Activated CD8-positive, alpha-beta memory T cell treated with anti-CD3 and anti-CD28 coated beads for 4 hours (primary cell): ENCODE results near the gene TEC.
"Not testable (repeated sequence)": the region's sequence is repeated elsewhere in the genome, so short reads cannot be mapped to it uniquely, and the experiment has no call there.

ENCODE experiments used
- DNase-seq, 2 donors: peaks; one replicate each; pipeline ENCODE4 v3.0.0-alpha.2; 2020; ENCODE audit warnings: low read depth in 2 of 2

TEC gene

GRCh38 chr4:48195853-48196252 is 73.8 kb downstream of the TEC start:
- no peak for DNase-seq

- no peak for DNase-seq
Observed at GRCh38 chr4:48195374-48195773, 74.3 kb downstream of the TEC start.

- DNase-seq: no peak
Observed at GRCh38 chr4:48194971-48195370, 74.7 kb downstream of the TEC start.

GRCh38 chr4:48193921-48194468 is 75.6 kb downstream of the TEC start:
- no peak for DNase-seq

- DNase-seq: no peak
Observed at GRCh38 chr4:48193096-48193836, 76.4 kb downstream of the TEC start.

GRCh38 chr4:48191758-48192157 is 77.9 kb downstream of the TEC start:
- no peak for DNase-seq

- no peak for DNase-seq
Observed at GRCh38 chr4:48190839-48191238, 78.8 kb downstream of the TEC start.

- no peak for DNase-seq
Observed at GRCh38 chr4:48189731-48190130, 79.9 kb downstream of the TEC start.

GRCh38 chr4:48188390-48188789 is 81.2 kb downstream of the TEC start:
- DNase-seq: no peak

- no peak for DNase-seq
Observed at GRCh38 chr4:48187813-48188212, 81.8 kb downstream of the TEC start.

GRCh38 chr4:48187066-48187465 is 82.6 kb downstream of the TEC start:
- DNase-seq: not testable (repeated sequence)

- DNase-seq: not testable (repeated sequence)
Observed at GRCh38 chr4:48186394-48186793, 83.2 kb downstream of the TEC start.

GRCh38 chr4:48184882-48185281 is 84.8 kb downstream of the TEC start:
- DNase-seq: no peak

- DNase-seq: no peak
Observed at GRCh38 chr4:48180234-48180633, 89.4 kb downstream of the TEC start.

- DNase-seq: no peak
Observed at GRCh38 chr4:48178931-48179330, 90.7 kb downstream of the TEC start.

- DNase-seq: no peak
Observed at GRCh38 chr4:48175806-48176205, 93.8 kb downstream of the TEC start.

GRCh38 chr4:48175328-48175727 is 94.3 kb downstream of the TEC start:
- DNase-seq: no peak

GRCh38 chr4:48173056-48173991 is 96.3 kb downstream of the TEC start:
- no peak for DNase-seq

GRCh38 chr4:48172651-48173050 is 97.0 kb downstream of the TEC start:
- no peak for DNase-seq

GRCh38 chr4:48169636-48170035 is 100.0 kb downstream of the TEC start:
- DNase-seq: no peak

GRCh38 chr4:48167538-48168263 is 101.9 kb downstream of the TEC start:
- no peak for DNase-seq

GRCh38 chr4:48164561-48164960 is 105.1 kb downstream of the TEC start:
- DNase-seq: not testable (repeated sequence)
